Measurements from ENCODE around the gene EVA1C. TPM values are rescaled to one million over a fixed set of nuclear protein-coding genes. Genes with fewer than 3 reads are reported as not detected.

EVA1C gene
- total and polyA plus RNA-seq, 2 donors from 2014 or later: 13.8 to 63.4 TPM

DNA sequence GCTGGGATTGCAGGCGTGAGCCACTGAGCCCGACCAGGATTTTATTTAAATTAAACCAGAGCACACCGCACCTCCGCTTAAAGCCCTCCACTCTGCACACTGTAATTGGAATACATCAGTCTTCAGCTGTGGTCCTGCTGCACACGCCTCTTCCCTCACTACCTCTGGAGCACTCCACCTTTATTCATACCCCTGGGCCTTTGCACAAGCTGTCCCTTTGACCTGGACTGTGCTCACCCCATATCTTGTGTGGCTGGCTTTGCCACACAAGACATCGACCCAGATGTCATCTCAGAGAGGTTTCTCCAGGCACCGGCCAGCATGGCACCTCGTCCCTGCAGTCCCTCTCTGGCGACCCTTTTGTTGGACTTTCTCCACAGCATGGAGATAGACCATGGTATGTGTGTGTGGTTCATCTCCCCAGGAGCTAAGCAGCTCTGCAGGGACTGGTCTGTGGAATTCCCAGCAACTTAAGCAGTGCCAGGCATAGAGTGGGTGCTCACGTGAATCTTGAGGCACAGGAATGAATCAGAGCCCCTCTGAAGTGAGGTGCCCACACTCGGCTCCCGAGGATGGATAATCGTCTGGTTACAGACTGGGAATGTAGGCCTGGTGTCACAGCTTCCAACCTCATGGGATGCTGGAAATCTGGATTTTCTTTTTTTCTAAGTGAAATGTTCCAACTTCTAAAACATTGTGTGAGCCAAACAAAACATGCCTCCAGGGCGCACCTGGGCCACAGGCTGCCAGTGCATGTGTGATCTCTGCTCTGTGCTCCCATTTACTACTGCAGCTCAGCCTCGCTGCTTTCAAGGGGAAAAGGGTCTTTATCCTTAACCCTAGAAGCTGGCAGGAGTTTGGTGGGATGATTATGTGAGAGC, 61.9 kb downstream of the EVA1C start:
- Histone ChIP-seq H3K4me3 (ENCODE audit: low read length in 3 of 3) (no peak overlapping the region), H3K9me3 (ENCODE audit: control insufficient read depth in 2 of 3, insufficient read depth in 1 of 3, low read length in 3 of 3) (no peaks in the 10 kb centered on the region), H3K4me1 (ENCODE audit: control insufficient read depth in 2 of 3, insufficient read depth in 2 of 3, low read depth in 1 of 3, low read length in 3 of 3) (no peaks in the 10 kb centered on the region), H3K36me3 (ENCODE audit: control insufficient read depth in 2 of 3, insufficient read depth in 3 of 3, low read length in 3 of 3) (no peaks in the 10 kb centered on the region), H3K9ac (ENCODE audit: low read length in 3 of 3) (no peak overlapping the region), H3K27me3 (ENCODE audit: control insufficient read depth, insufficient read depth, low read length) (no peaks in the 10 kb centered on the region), H3K27ac (ENCODE audit: low read depth in 2 of 2, low read length in 2 of 2) (no peak overlapping the region)
- FAIRE-seq: no peak
- TF ChIP-seq, protein P1, sequence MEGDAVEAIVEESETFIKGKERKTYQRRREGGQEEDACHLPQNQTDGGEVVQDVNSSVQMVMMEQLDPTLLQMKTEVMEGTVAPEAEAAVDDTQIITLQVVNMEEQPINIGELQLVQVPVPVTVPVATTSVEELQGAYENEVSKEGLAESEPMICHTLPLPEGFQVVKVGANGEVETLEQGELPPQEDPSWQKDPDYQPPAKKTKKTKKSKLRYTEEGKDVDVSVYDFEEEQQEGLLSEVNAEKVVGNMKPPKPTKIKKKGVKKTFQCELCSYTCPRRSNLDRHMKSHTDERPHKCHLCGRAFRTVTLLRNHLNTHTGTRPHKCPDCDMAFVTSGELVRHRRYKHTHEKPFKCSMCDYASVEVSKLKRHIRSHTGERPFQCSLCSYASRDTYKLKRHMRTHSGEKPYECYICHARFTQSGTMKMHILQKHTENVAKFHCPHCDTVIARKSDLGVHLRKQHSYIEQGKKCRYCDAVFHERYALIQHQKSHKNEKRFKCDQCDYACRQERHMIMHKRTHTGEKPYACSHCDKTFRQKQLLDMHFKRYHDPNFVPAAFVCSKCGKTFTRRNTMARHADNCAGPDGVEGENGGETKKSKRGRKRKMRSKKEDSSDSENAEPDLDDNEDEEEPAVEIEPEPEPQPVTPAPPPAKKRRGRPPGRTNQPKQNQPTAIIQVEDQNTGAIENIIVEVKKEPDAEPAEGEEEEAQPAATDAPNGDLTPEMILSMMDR (IDR thresholded peaks at IDR 0.05; ENCODE audit: borderline replicate concordance, extremely low read depth, insufficient read depth): no peak
- peak in 2 of 5 donors; percentile 26 to 27 for DNase-seq
- intact Hi-C loops (cut with DNase I): no loop called here

DNA sequence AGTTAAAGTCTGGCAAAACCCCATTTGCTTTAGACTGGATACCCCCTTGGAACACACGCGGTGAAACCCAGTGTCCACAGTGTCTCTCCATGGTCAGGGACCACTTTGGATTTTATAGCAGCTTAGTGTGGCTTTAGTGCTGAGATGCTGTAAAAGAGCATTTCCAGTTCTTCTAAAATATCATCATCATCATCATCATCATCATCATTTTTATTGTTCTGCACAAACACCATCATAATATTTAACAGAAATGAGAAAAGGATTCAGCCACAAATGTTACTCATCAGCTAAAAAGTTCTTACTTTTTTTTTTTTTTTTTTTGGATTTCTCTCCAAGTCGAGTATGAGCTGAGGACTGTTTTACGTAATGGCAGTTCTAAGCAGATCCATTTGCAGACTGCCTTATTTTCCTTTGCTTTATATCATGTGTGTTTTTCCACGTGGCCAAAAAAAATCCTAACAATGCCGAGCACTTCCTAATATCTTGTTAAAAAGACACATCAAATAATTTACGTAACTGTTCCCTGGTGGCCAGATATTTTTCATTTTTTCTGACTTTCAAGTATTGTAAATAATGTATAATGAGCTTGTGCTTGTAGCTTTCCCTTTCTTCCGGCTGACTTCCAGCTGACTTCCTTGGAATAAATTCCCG, 62.8 kb downstream of the EVA1C start:
- Histone ChIP-seq H3K27me3 (ENCODE audit: control insufficient read depth, insufficient read depth, low read length) (no peaks in the 10 kb centered on the region), H3K4me3 (ENCODE audit: low read length in 3 of 3) (no peak overlapping the region), H3K36me3 (ENCODE audit: control insufficient read depth in 2 of 3, insufficient read depth in 3 of 3, low read length in 3 of 3) (no peaks in the 10 kb centered on the region), H3K9me3 (ENCODE audit: control insufficient read depth in 2 of 3, insufficient read depth in 1 of 3, low read length in 3 of 3) (no peaks in the 10 kb centered on the region), H3K4me1 (ENCODE audit: control insufficient read depth in 2 of 3, insufficient read depth in 2 of 3, low read depth in 1 of 3, low read length in 3 of 3) (no peaks in the 10 kb centered on the region), H3K9ac (ENCODE audit: low read length in 3 of 3) (no peak overlapping the region), H3K27ac (ENCODE audit: low read depth in 2 of 2, low read length in 2 of 2) (no peak overlapping the region)
- DNase-seq (peak in 2 of 5 donors; percentile 29 to 79), FAIRE-seq (no peak)
- intact Hi-C loops (cut with DNase I): no loop called here
- TF ChIP-seq, protein P1 (IDR thresholded peaks at IDR 0.05; ENCODE audit: borderline replicate concordance, extremely low read depth, insufficient read depth): no peak

DNA sequence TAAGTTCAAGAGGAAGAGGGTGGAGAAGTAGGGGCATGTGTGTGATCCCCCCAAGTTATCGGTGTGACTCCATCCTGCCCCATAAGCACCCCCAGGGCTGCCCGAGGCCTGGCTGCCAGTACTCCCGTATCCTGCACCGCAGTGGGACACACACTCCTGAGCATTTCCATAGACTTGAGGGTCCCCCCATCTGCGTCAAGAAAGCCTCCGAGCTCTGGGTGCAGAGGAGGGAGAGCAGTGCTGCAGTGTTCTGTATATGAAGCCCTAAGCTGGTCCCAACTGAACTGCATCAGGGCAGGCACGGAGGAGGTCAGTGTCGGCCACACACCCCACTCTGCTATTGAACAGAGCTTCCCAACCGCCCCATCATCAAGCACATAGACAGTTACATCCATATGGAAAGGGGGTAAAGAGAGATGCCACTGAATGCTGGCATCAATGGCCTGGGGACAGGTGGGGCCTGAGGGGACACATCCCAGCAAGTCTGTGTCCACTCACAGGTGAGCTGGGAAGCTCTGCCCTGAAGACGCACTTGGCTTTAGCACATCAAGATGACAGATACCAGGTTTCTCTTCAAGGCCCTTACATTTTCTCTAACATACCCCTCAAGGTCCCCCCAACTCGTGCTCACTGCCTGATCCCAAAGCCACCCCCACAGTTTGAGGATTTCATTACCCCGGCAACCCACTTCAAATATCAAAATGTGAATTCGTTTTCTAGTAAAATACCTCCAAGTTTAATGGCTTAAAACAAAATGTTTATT, 64.3 kb downstream of the EVA1C start:
- FAIRE-seq: no peak

More for the DNA sequence above, 64.3 kb downstream of the EVA1C start:
- Histone ChIP-seq H3K4me3 (ENCODE audit: low read length in 3 of 3) (no peak overlapping the region), H3K9ac (ENCODE audit: low read length in 3 of 3) (no peak overlapping the region), H3K27me3 (ENCODE audit: control insufficient read depth, insufficient read depth, low read length) (no peaks in the 10 kb centered on the region), H3K4me1 (ENCODE audit: control insufficient read depth in 2 of 3, insufficient read depth in 2 of 3, low read depth in 1 of 3, low read length in 3 of 3) (no peaks in the 10 kb centered on the region), H3K27ac (ENCODE audit: low read depth in 2 of 2, low read length in 2 of 2) (no peak overlapping the region), H3K36me3 (ENCODE audit: control insufficient read depth in 2 of 3, insufficient read depth in 3 of 3, low read length in 3 of 3) (no peaks in the 10 kb centered on the region), H3K9me3 (ENCODE audit: control insufficient read depth in 2 of 3, insufficient read depth in 1 of 3, low read length in 3 of 3) (no peaks in the 10 kb centered on the region)
- DNase-seq: peak in 2 of 5 donors; percentile 24 to 48
- intact Hi-C loops (cut with DNase I): no loop called here
- TF ChIP-seq, protein P1 (IDR thresholded peaks at IDR 0.05; ENCODE audit: borderline replicate concordance, extremely low read depth, insufficient read depth): no peak
